ENCODE results near the gene NOX4. TPM values are rescaled to one million over a fixed set of nuclear protein-coding genes. Genes with fewer than 3 reads are reported as not detected.
"Not testable (repeated sequence)": the region's sequence is repeated elsewhere in the genome, so short reads cannot be mapped to it uniquely, and the experiment has no call there.

Gene NOX4
- total and polyA plus RNA-seq, 2 donors (not counting 1 experiment from before 2014, with no cell fraction given) = not detected

GRCh38 chr11:89369356-89369755 is 121.8 kb downstream of the NOX4 start:
- H2AFZ ChIP-seq (ENCODE audit: insufficient read depth, low read depth, low read length, poor library complexity, severe bottlenecking); H3K27ac ChIP-seq (ENCODE audit: low read length in 2 of 2); ATAC-seq (ENCODE audit: low read depth); H3K4me2 ChIP-seq (replicated peaks; ENCODE audit: low read depth, low read length, poor library complexity, severe bottlenecking); H3K4me1 Mint-ChIP-seq; H3K79me2 ChIP-seq (ENCODE audit: control insufficient read depth, insufficient read depth, low read length); intact Hi-C loops (cut with micrococcal nuclease); H3K27me3 ChIP-seq (replicated peaks in 1 of 4; ENCODE audit: control extremely low read depth in 1 of 4, control insufficient read depth in 3 of 4, insufficient read depth in 4 of 4, low read length in 3 of 4); H4K20me1 ChIP-seq (ENCODE audit: control insufficient read depth, insufficient read depth, low read length, poor library complexity, severe bottlenecking); H3K27me3 Mint-ChIP-seq; POLR2A ChIA-PET; H3K4me3 Mint-ChIP-seq; DNase-seq; H3K4me3 ChIP-seq (ENCODE audit: control extremely low read depth in 1 of 5, extremely low read depth in 1 of 5, insufficient read depth in 1 of 5, low read depth in 2 of 5, low read length in 4 of 5); H3K9me3 Mint-ChIP-seq (ENCODE audit: insufficient read depth); CTCF ChIA-PET; H3K36me3 ChIP-seq (replicated peaks in 1 of 2; ENCODE audit: control extremely low read depth in 1 of 2, control insufficient read depth in 1 of 2, extremely low read depth in 1 of 2, insufficient read depth in 2 of 2, low read length in 1 of 2); H3K27ac Mint-ChIP-seq; H3K9me3 ChIP-seq (ENCODE audit: control extremely low read depth in 1 of 3, control insufficient read depth in 2 of 3, insufficient read depth in 1 of 3, low read length in 2 of 3); H3K9ac ChIP-seq (ENCODE audit: low read length); H3K4me1 ChIP-seq (ENCODE audit: control insufficient read depth in 2 of 2, insufficient read depth in 2 of 2, low read length in 2 of 2): not testable (repeated sequence)
- WGBS (ENCODE audit: insufficient coverage) = no CpG with 5 or more reads among the region's 2 CpGs

GRCh38 chr11:89364856-89365255 is 126.3 kb downstream of the NOX4 start:
- ATAC-seq (ENCODE audit: low read depth); H4K20me1 ChIP-seq (ENCODE audit: control insufficient read depth, insufficient read depth, low read length, poor library complexity, severe bottlenecking); H3K4me3 Mint-ChIP-seq; CTCF ChIA-PET; H3K27me3 Mint-ChIP-seq; H3K9ac ChIP-seq (ENCODE audit: low read length); H3K27me3 ChIP-seq (replicated peaks in 1 of 4; ENCODE audit: control extremely low read depth in 1 of 4, control insufficient read depth in 3 of 4, insufficient read depth in 4 of 4, low read length in 3 of 4); H3K4me3 ChIP-seq (ENCODE audit: control extremely low read depth in 1 of 5, extremely low read depth in 1 of 5, insufficient read depth in 1 of 5, low read depth in 2 of 5, low read length in 4 of 5); POLR2A ChIA-PET; H3K4me1 ChIP-seq (ENCODE audit: control insufficient read depth in 2 of 2, insufficient read depth in 2 of 2, low read length in 2 of 2); H3K79me2 ChIP-seq (ENCODE audit: control insufficient read depth, insufficient read depth, low read length); H3K9me3 Mint-ChIP-seq (ENCODE audit: insufficient read depth); H3K27ac ChIP-seq (ENCODE audit: low read length in 2 of 2); H3K4me2 ChIP-seq (replicated peaks; ENCODE audit: low read depth, low read length, poor library complexity, severe bottlenecking); H3K36me3 ChIP-seq (replicated peaks in 1 of 2; ENCODE audit: control extremely low read depth in 1 of 2, control insufficient read depth in 1 of 2, extremely low read depth in 1 of 2, insufficient read depth in 2 of 2, low read length in 1 of 2); H3K27ac Mint-ChIP-seq; H3K4me1 Mint-ChIP-seq; H2AFZ ChIP-seq (ENCODE audit: insufficient read depth, low read depth, low read length, poor library complexity, severe bottlenecking); intact Hi-C loops (cut with micrococcal nuclease); H3K9me3 ChIP-seq (ENCODE audit: control extremely low read depth in 1 of 3, control insufficient read depth in 2 of 3, insufficient read depth in 1 of 3, low read length in 2 of 3); DNase-seq: not testable (repeated sequence)
- WGBS (ENCODE audit: insufficient coverage) = no CpG with 5 or more reads among the region's 2 CpGs

GRCh38 chr11:89361734-89362133 is 129.4 kb downstream of the NOX4 start:
- Histone ChIP-seq H3K4me1 (ENCODE audit: control insufficient read depth in 2 of 2, insufficient read depth in 2 of 2, low read length in 2 of 2) (no peaks in the 10 kb centered on the region), H3K27me3 (replicated peaks in 1 of 4; ENCODE audit: control extremely low read depth in 1 of 4, control insufficient read depth in 3 of 4, insufficient read depth in 4 of 4, low read length in 3 of 4) (no peaks in the 10 kb centered on the region), H3K4me2 (replicated peaks; ENCODE audit: low read depth, low read length, poor library complexity, severe bottlenecking) (no peak overlapping the region), H3K4me3 (ENCODE audit: control extremely low read depth in 1 of 5, extremely low read depth in 1 of 5, insufficient read depth in 1 of 5, low read depth in 2 of 5, low read length in 4 of 5) (no peak overlapping the region), H3K9me3 (ENCODE audit: control extremely low read depth in 1 of 3, control insufficient read depth in 2 of 3, insufficient read depth in 1 of 3, low read length in 2 of 3) (no peaks in the 10 kb centered on the region), H4K20me1 (ENCODE audit: control insufficient read depth, insufficient read depth, low read length, poor library complexity, severe bottlenecking) (no peaks in the 10 kb centered on the region), H3K9ac (ENCODE audit: low read length) (no peak overlapping the region), H3K27ac (ENCODE audit: low read length in 2 of 2) (no peak overlapping the region), H3K79me2 (ENCODE audit: control insufficient read depth, insufficient read depth, low read length) (no peaks in the 10 kb centered on the region), H3K36me3 (replicated peaks in 1 of 2; ENCODE audit: control extremely low read depth in 1 of 2, control insufficient read depth in 1 of 2, extremely low read depth in 1 of 2, insufficient read depth in 2 of 2, low read length in 1 of 2) (no peaks in the 10 kb centered on the region), H2AFZ (ENCODE audit: insufficient read depth, low read depth, low read length, poor library complexity, severe bottlenecking) (no peak overlapping the region)
- CTCF ChIA-PET = no interaction called here
- ATAC-seq (ENCODE audit: low read depth) (no peak), DNase-seq (no peak)
- 90% methylated on average over 2 of the region's 2 CpGs for WGBS (ENCODE audit: insufficient coverage)
- no peak for TF ChIP-seq EZH2 (IDR thresholded peaks at IDR 0.05; ENCODE audit: borderline replicate concordance, insufficient read depth, low read depth, low read length, poor library complexity, severe bottlenecking)
- no peak for TF ChIP-seq CTCF (IDR thresholded peaks at IDR 0.05)
- H3K4me1 Mint-ChIP-seq = no peaks in the 10 kb centered on the region
- H3K27me3 Mint-ChIP-seq = no peaks in the 10 kb centered on the region
- H3K27ac Mint-ChIP-seq = no peak overlapping the region
- intact Hi-C loops (cut with micrococcal nuclease) = no loop called here
- POLR2A ChIA-PET = no interaction called here
- H3K4me3 Mint-ChIP-seq = no peak overlapping the region
- H3K9me3 Mint-ChIP-seq (ENCODE audit: insufficient read depth) = no peaks in the 10 kb centered on the region
